Ovary (tissue), 9 donors: ENCODE measurements around the gene RAD23B. TPM values are rescaled to one million over a fixed set of nuclear protein-coding genes. Genes with fewer than 3 reads are reported as not detected.

Experiments
- DNase-seq, 5 donors: peaks; one replicate each; pipeline ENCODE4 v3.0.0-alpha.2; 2019 to 2020
- H3K27ac ChIP-seq, 2 donors: fragments of 200-600 bp; one replicate each; pipeline versions ENCODE4 v1.5.1 to v1.8.0; 2019 to 2022
- H3K27me3 ChIP-seq: fragments of 200-600 bp; one replicate; pipeline ENCODE4 v1.8.0; 2022
- H3K36me3 ChIP-seq: fragments of 200-600 bp; sonication (generic); one replicate; pipeline ENCODE4 v1.5.1; 2019
- H3K4me1 ChIP-seq: one replicate; pipeline ENCODE4 v1.8.1; 2013; ENCODE audit warnings: mild to moderate bottlenecking, moderate library complexity; ENCODE audit not compliant: insufficient read depth
- H3K4me3 ChIP-seq: fragments of 200-600 bp; sonication (generic); one replicate; pipeline ENCODE4 v1.5.1; 2017
- H3K9me3 ChIP-seq, 2 donors: fragments of 200-600 bp in 1 of 2; sonication (generic) in 1 of 2; one replicate each; pipeline versions ENCODE4 v1.5.1 to v1.8.1; 2013 to 2019; ENCODE audit warnings: mild to moderate bottlenecking in 1 of 2, moderate library complexity in 1 of 2
- CTCF ChIP-seq, 3 donors: fragments of 450-650 bp in 2 of 3; fragments of 200-600 bp in 1 of 3; IDR thresholded peaks; one replicate each; pipeline versions ENCODE4 v1.5.1 to v1.8.0; 2016 to 2022; ENCODE audit warnings: antibody characterized with exemption in 3 of 3, mild to moderate bottlenecking in 1 of 3
- EP300 ChIP-seq: sonication (generic); formaldehyde crosslinking; IDR thresholded peaks from one replicate; pipeline ENCODE4 v1.6.1; 2017; ENCODE audit warnings: antibody characterized with exemption
- POLR2A ChIP-seq: fragments of 450-650 bp; IDR thresholded peaks from one replicate; pipeline ENCODE4 v1.6.1; 2017; ENCODE audit warnings: antibody characterized with exemption, mild to moderate bottlenecking, moderate library complexity
- WGBS, 3 donors: extraction: QIAGEN DNeasy Blood & Tissue Kit in 1 of 3; methylation state at CpG; one replicate each; pipeline versions ENCODE4 v1.1.5 to v1.1.7; 2013 to 2017; 5-methylcytosine and 5-hydroxymethylcytosine counted together
- intact Hi-C, 4 donors: fragments of 100-400 bp; cut with DNase I; formaldehyde crosslinking; loops; one replicate each; pipeline versions ENCODE4 v1.11.0 to v1.15.1; 2022 to 2023
- polyA plus RNA-seq, 2 donors: library from polyadenylated mRNA; stranded (reverse); fragments of 200-250 nt in 1 of 2; fragments of 350-450 nt in 1 of 2; fragmentation: Illumina TruSeq in 1 of 2; extraction: RNeasy Lipid Tissue Mini Kit (QIAGEN cat#74804) in 1 of 2; gene quantifications; one replicate each; pipeline ENCODE4 v1.2.3, GENCODE V29; 2013 to 2014
- total RNA-seq, 7 donors: library from RNA; depleted of rRNA in 2 of 7; stranded (reverse); fragments of >200 nt in 2 of 7; fragmentation: NEBNext Ultra II Directional in 3 of 7; extraction: Animal tissue kit (Norgen Biotek cat#: 25700) in 3 of 7; gene quantifications; one replicate each; pipeline versions ENCODE4 v1.1.0 to v1.2.4, GENCODE V29; 2016 to 2023
- donor health status: DM: no; HTN: no; CAD: no; lungs with moderate emphysema.
- donor health status: DM: no; HTN: no; CAD: no.
- donor health status: Bipolar disorder and iron deficiency.
- donor health status: DM: yes; HTN: yes; CAD: no.
- donor health status: DM: no; HTN: no; CAD: no.
- donor health status: DM: yes; HTN: yes; CAD: no.

The RAD23B gene
- total and polyA plus RNA-seq, 9 donors: 42.8 to 101 (median 81.3) TPM

- H3K27me3 ChIP-seq: no peaks in the 10 kb centered on the region
- no peak for DNase-seq
- H3K9me3 ChIP-seq: no peaks in the 10 kb centered on the region
- H3K36me3 ChIP-seq: no peaks in the 10 kb centered on the region
- WGBS, 3 donors: 22 to 35% (median 26%) methylated on average over 2 of the region's 2 CpGs
- intact Hi-C loops: no loop called here
- H3K4me1 ChIP-seq: peaks cover 5% of the 10 kb centered on the region
- TF ChIP-seq POLR2A: no peak
- TF ChIP-seq EP300: no peak
- no peak for TF ChIP-seq CTCF (IDR thresholded peaks at IDR 0.05)
- H3K27ac ChIP-seq: no peak overlapping the region
- H3K4me3 ChIP-seq: no peak overlapping the region
These were observed 62.2 kb downstream of the RAD23B start for GRCh38 chr9:107345327-107345726.

- intact Hi-C loops: no loop called here
- no peaks in the 10 kb centered on the region for H3K36me3 ChIP-seq
- WGBS, 3 donors: 42 to 48% (median 46%) methylated on average over 4 of the region's 4 CpGs
- H3K9me3 ChIP-seq: no peaks in the 10 kb centered on the region
- no peak for DNase-seq
- no peak overlapping the region for H3K4me3 ChIP-seq
- TF ChIP-seq CTCF (IDR thresholded peaks at IDR 0.05) (no peak), EP300 (no peak), POLR2A (no peak)
- H3K4me1 ChIP-seq: peaks cover 2% of the 10 kb centered on the region
- H3K27me3 ChIP-seq: no peaks in the 10 kb centered on the region
- no peak overlapping the region for H3K27ac ChIP-seq
These were observed 65.8 kb downstream of the RAD23B start for GRCh38 chr9:107348836-107349235.

GRCh38 chr9:107350443-107350842, 67.4 kb downstream of the RAD23B start:
- DNase-seq: no peak
- H3K4me1 ChIP-seq: no peaks in the 10 kb centered on the region
- H3K36me3 ChIP-seq: no peaks in the 10 kb centered on the region
- no peak overlapping the region for H3K27ac ChIP-seq
- no peak overlapping the region for H3K4me3 ChIP-seq
- H3K9me3 ChIP-seq: no peaks in the 10 kb centered on the region
- H3K27me3 ChIP-seq: no peaks in the 10 kb centered on the region
- TF ChIP-seq POLR2A: no peak
- intact Hi-C loops: no loop called here

- DNase-seq: no peak
- WGBS, 3 donors: 89 to 90% (median 89%) methylated on average over 6 of the region's 6 CpGs
- intact Hi-C loops: no loop called here
These were observed 68.4 kb downstream of the RAD23B start for GRCh38 chr9:107351382-107352045.

More at GRCh38 chr9:107351382-107352045, 68.4 kb downstream of the RAD23B start:
- TF ChIP-seq POLR2A: no peak
- no peak for TF ChIP-seq CTCF (IDR thresholded peaks at IDR 0.05)
- TF ChIP-seq EP300: no peak
- Histone ChIP-seq H3K4me3 (no peak overlapping the region), H3K36me3 (no peaks in the 10 kb centered on the region), H3K27ac (no peak overlapping the region), H3K4me1 (no peaks in the 10 kb centered on the region), H3K9me3 (no peaks in the 10 kb centered on the region), H3K27me3 (no peaks in the 10 kb centered on the region)
